ENCODE measurements around the gene CENPT. TPM values are rescaled to one million over a fixed set of nuclear protein-coding genes. Genes with fewer than 3 reads are reported as not detected.
"Not testable (repeated sequence)": the region's sequence is repeated elsewhere in the genome, so short reads cannot be mapped to it uniquely, and the experiment has no call there.

CENPT gene
- polyA plus RNA-seq, 3 donors: 37.3 to 44.4 (median 40.6) TPM

DNA sequence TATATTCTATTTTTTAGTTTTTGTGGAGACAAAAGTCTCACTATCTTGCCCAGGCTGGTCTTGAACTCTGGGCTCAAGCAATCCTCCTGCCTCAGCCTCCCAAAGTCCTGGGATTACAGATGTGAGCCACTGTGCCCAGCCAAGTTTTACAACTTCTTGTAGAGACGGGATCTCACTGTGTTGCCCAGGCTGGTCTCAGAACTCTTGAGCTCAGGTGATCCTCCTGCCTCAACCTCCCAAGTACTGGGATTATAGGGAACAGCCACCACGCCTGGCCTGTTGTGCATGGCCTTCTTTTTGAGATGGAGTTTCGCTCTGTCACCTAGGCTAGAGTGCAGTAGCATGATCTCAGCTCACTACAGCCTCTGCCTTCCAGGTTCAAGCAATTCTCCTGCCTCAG is 6.2 kb upstream of the CENPT start:
- no peak for DNase-seq (ENCODE audit: low read depth in 3 of 3, low spot score in 2 of 3)

DNA sequence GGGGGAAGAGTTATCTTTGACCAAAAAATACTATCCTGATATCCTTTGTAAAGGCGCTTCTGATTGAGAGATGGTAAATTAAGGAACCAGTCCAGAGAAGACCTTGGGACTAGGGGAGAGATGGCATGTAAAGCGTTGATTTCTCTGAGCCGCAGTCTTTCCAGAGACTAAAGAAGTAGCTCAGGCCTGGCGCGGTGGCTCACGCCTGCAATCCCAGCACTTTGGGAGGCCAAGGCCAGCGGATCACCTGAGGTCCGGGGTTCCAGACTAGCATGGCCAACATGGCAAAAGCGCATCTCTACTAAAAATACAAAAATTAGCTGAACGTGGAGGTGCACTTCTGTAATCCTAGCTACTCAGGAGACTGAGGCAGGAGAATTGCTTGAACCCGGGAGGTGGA is 625 bp upstream of the CENPT start:
- no peak for DNase-seq (ENCODE audit: low read depth in 3 of 3, low spot score in 2 of 3)

DNA sequence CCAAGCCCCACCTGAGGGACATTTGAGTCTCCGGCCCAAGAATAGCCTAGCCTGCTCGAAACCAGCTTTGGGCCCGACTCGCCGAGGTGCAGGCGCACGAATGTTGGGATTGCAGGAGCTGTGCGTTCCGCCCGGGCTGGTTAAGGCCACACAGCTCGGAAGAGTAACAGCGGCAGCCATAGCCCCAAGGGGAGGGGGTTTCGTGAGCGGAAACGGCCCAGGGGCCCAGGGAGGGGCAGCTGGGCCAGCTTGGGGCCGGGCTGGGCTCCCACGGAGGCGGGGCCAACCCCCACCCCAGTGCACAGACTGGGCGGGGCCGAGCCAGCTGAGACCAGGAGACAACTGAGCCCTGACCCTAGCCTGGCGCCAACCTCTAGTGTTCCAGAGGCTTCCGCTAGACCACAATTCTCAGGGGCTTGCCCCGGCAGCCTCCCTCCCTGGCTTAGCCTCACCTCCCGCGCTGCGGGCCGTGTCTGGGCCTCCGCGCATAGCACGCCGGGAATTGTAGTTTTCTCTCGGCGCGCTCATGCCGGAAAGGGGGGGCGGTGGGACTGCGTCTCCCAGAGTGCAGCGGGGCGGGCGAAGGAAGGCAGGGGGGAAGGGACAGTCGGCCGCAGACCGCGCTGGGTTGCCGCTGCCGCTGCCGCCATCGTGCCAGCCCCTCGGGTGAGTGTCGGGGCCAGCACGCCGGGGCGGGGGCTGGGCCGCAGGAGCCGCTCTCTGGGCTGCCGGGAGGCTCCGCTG is 1.0 kb downstream of the CENPT start, which contains the start of gene NUTF2:
Gene NUTF2 (plus strand): TSS at position 614 of the 744 bp plus-strand sequence. CDS start 18,198 bp downstream, outside the sequence.
- peak; percentile 86 to 95 (median 93) for DNase-seq (ENCODE audit: low read depth in 3 of 3, low spot score in 2 of 3)

DNA sequence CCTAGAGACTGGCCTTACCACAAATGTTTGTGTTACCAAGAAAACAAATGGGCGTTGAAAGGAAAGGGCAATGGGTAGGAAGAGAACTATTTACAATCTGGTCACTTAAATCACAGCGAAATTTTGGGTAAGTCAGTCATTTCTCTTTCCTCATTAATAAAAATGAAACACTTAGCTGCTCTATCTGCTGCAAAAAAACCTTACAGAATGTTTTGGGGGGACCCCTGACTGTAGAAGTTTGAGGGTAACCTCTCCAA is 1.5 kb downstream of the CENPT start:
- DNase-seq (ENCODE audit: low read depth in 3 of 3, low spot score in 2 of 3): no peak

DNA sequence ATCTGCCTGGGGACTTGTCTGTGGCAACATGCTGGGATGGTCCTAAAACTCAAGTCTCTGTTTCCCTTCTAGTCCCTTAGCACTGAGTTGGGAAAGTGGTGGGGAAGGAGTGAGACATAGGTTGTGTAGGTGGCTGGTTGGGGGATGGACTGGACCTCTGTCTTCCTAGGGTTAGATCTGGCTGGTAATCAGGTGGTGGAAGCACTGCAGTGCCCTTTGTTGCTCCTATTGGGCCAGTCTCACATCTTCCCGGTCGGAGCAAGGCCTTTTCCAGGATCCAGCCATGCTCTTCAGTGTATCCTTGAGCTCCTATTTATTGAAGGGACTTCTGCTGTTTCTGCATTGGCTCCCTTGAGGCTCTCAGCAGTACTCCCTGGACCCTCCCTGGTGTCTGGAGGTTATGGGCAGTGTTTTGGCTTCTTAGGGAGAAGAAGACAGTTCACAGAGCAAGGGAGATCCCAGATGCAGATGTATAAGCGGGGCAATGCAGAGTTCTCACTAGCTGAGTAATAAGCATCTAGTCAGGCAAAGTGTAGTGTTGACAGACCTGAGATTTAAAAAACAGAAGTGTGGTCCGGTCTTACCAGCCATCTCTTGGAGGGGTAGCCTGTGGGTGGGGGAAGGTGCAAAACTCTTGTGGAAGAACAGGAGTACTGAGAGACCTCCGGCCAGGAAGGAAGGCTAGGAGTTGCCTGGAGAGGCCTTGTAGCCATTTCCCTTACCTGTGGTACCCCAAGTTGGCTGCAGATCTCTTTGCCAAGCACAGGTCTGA is 2.0 kb downstream of the CENPT start:
- no peak for DNase-seq (ENCODE audit: low read depth in 3 of 3, low spot score in 2 of 3)

DNA sequence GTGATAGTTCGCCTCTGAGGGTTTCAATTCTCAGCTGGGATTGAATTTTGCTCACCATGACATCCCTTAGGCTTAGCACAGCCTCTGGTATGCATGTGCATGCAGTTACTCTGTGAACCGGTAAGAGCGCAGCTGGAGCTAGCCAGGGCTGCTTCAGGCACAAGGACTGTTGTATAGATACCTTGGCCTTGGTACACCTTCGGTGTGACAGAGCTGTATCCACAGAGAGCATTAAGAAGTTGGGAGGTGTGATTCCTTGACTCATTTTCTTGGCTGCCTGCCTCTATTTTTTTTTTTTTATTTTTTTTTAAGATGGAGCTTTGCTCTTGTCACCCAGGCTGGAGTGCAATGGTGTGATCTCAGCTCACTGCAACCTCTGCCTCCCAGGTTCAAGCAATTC is 3.0 kb downstream of the CENPT start:
- DNase-seq (ENCODE audit: low read depth in 3 of 3, low spot score in 2 of 3): no peak

DNA sequence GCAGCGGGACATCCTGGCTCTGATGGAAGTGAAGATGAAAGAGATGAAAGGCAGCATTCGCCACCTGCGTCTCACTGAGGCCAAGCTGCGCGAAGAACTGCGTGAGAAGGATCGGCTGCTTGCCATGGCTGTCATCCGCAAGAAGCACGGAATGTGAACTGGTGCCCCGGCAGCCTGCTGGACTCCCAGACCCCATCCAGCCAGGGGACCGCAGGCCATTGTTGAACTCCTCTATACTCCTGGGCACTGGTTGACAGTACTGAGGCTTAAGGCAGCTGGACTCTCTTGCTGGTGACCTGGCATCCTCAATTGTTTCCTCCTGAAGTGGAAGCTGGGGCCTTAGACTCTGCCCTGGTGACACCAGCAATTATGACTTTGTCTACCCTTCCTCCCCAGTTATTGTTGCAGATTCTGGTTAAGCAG is 4.1 kb downstream of the CENPT start:
- DNase-seq (ENCODE audit: low read depth in 3 of 3, low spot score in 2 of 3): no peak

DNA sequence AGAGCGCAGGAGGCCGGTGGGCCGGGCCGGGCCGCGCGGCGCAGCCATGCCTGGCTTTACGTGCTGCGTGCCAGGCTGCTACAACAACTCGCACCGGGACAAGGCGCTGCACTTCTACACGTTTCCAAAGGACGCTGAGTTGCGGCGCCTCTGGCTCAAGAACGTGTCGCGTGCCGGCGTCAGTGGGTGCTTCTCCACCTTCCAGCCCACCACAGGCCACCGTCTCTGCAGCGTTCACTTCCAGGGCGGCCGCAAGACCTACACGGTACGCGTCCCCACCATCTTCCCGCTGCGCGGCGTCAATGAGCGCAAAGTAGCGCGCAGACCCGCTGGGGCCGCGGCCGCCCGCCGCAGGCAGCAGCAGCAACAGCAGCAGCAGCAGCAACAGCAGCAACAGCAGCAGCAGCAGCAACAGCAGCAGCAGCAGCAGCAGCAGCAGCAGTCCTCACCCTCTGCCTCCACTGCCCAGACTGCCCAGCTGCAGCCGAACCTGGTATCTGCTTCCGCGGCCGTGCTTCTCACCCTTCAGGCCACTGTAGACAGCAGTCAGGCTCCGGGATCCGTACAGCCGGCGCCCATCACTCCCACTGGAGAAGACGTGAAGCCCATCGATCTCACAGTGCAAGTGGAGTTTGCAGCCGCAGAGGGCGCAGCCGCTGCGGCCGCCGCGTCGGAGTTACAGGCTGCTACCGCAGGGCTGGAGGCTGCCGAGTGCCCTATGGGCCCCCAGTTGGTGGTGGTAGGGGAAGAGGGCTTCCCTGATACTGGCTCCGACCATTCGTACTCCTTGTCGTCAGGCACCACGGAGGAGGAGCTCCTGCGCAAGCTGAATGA is 4.8 kb downstream of the CENPT start:
- DNase-seq (ENCODE audit: low read depth in 3 of 3, low spot score in 2 of 3): no peak

DNA sequence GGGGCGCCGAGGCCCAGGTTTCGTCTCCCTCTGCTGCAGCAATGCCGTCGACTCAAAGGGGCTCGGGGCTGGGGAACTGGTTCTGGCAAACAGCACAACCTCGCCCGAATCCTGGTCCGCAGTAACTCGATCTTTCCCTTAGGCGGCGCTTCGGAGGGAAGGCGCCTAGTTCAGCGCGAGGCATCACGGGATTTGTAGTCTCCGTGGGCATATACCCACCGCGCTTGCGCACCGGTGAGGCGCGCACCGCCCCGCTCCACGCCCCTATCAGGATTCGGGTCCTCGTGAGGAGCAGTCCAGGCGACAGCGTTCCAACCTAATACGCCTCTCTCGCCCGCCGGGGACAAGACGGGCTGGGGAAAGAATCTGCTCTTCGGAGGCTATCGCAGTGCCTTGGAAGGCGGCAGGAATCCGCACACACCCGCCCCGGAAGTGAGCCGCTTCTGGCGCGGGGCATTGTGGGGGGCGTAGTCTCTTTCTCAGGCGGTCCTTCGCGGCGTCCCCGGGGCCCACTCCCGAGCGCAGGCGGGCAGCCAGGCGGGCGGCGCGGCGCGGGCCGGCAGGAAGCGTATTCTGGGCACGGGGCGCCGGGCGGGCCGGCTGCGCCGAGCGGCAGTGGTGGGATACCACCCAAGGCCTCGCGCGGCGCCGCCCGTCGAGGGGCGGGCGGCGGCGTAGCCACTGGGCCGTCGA is 5.5 kb downstream of the CENPT start, which contains the start of gene THAP11:
Gene THAP11 (plus strand): TSS at position 505 of the 693 bp plus-strand sequence. CDS start 235 bp downstream, outside the sequence.
- DNase-seq (ENCODE audit: low read depth in 3 of 3, low spot score in 2 of 3): peak; percentile 90 to 93 (median 92)

DNA sequence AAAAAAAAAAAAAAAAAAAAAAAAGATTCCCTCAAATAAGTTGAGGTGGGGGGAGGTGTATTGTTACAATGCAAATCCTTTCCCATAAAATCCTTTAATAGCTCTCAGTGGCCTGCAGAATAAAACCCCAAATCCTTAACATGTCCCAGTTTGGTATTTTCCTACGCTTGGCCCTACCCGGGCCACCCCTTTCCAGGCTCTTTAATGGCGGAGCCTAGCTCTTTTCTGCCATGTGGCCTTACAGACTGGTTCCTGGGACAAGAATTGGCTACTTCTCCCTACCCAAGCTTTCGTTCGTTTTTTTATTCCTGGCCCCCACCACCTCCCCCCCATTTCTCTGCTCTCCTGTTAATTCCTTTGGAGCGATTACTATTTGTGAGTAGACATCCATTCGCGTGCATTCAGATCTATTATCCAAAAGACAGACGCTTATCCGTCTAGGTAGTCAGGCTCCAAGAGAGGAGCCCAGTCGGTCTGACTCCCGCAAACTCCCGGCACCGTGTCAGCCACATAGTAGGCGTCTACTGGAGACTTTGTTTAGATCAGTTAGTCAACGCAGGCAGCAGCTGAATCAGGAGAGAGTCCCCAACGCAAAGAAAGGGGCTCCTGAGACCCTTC is 6.2 kb downstream of the CENPT start:
- DNase-seq (ENCODE audit: low read depth in 3 of 3, low spot score in 2 of 3): no peak

DNA sequence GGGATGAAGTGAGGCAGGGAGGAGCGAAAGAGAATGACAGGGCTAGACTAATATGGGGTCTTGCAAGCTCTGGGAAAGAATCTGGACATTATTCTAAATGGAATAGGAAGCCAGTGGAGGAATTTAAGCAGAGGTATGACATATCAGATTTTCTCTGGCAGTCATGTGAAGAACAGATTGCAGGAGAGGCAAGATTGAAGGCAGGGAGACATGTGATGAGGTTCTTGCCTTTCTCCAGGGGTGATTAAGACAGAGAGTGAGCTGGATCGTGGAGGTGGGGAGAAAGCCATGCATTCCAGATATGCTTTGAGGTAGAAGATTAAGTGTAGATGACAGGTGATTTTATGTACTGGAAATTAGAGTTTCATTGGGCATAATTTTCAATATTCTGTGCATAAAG is 9.7 kb downstream of the CENPT start:
- DNase-seq (ENCODE audit: low read depth in 3 of 3, low spot score in 2 of 3): no peak

DNA sequence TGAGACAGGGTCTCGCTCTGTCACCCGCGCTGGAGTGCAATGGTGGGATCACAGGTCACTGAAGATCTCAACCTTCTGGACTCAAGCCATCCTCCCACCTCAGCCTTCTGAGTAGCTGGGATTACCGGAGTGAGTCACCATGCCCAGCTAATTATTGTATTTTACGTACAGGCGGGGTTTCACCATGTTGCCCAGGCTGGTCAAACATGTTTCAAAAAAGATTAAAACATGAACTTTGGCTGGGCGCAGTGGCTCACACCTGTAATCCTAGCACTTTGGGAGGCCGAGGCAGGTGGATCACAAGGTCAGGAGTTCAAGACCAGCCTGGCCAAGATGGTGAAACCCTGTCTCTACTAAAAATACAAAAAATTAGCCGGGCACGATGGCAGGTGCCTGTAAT is 10.3 kb downstream of the CENPT start:
- not testable (repeated sequence) for DNase-seq (ENCODE audit: low read depth in 3 of 3, low spot score in 2 of 3)

DNA sequence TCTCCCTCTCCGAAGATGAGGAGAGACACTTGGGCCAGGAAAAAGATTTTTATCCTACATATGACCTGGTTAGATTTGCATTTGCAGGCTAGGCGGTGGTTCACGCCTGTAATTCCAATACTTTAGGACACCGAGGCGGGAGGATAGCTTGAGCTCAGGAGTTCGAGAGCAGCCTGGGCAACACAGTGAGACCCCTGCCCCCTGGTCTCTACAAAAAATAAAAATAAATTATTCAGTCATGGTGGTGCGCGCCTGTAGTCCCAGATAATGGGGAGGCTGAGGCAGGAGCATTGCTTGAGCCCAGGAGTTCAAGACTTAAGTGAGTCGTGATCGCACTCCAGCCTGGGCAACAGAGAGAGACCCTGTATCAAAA is 13.3 kb downstream of the CENPT start:
- no peak for DNase-seq (ENCODE audit: low read depth in 3 of 3, low spot score in 2 of 3)

DNA sequence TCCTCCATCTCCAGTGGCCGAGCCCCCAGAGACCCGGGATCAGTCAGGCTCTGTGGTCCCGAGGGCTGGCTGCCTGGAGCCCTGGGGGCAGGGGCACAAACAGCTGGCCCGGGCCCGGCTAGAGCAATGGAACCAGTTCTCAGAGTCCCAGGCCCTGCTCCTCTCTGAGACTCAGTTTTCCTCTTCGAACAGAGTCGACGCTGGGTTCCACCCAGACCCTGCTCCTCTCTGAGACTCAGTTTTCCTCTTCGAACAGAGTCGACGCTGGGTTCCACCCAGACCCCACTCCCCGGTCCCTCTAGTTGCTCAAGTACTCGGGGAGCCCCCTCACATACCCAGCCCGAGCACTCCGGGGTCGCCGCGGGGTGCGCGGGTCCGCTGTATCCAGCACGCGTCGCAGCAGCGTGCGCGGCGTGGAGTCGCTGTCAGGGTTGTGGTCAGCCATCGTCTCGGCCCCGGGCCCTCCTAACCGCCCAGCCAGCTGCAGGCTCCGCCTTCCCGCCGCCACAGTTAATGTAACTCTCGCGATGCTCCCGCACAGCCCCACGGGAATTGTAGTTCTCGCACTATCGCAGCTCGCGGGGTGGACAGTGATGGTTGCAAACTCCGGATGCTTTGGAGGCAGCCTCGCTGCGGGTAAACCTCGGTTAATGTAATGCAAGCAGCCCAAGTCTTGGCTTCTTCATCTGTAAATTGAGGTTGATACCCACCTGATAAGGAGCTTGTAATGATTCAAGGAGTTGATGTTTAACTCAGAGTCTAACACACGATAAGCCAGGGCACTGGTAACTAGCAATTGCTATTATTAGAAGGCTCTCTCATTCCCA is 13.9 kb downstream of the CENPT start:
- DNase-seq (ENCODE audit: low read depth in 3 of 3, low spot score in 2 of 3): peak in 2 of 3 donors; percentile 85 to 88

DNA sequence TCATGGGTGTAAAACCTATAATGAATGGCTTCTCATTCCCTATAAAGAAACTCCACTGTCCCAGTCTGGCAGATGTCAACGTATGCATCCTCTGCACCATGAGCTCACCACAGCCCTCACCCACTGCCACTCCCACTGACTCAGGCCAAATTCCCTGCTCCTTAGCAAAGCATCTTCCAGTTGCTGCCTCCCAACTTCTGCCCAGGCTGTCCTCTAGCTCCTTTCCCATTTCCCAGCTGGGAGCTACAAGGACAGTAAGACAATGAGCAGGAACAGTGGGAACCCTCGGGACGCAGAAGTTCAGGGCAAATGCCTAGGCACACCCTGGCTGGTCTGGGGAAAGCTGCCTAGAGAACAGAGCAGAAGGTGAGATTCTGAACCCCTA is 14.5 kb downstream of the CENPT start:
- DNase-seq (ENCODE audit: low read depth in 3 of 3, low spot score in 2 of 3): no peak

DNA sequence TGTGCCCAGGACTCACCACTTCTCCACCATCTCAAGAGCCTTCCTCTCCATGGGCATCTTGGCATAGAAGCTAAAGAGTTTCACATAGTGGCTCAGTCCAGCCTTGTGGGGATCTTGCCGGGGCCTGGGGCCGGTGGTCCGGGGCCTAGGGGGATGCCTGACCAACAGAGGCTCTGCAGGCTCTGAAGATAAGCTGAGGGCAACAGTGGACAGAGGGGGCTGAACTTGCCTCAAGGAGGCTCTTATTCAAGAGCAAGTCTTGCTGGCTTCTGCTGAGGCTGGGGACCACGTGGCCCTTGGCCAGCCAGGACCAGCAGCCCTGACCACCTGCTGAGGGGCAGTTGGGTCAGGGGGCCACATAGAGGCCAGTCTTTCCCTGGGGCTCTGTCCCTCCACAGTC is 18.8 kb downstream of the CENPT start:
- DNase-seq (ENCODE audit: low read depth in 3 of 3, low spot score in 2 of 3): no peak

DNA sequence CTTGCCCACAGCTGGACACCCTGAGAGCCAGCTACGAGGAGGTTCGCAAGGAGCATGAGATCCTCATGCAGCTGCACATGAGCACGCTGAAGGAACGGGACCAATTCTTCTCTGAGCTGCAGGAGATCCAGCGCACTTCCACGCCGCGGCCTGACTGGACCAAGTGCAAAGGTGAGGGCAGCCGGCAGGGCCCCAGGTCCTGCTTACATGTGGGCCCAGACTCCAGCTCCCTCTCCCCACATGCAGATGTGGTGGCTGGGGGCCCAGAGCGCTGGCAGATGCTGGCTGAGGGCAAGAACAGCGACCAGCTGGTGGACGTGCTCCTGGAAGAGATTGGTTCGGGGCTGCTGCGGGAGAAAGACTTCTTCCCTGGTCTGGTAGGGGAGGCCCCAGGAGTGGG is 21.6 kb downstream of the CENPT start:
- no peak for DNase-seq (ENCODE audit: low read depth in 3 of 3, low spot score in 2 of 3)

DNA sequence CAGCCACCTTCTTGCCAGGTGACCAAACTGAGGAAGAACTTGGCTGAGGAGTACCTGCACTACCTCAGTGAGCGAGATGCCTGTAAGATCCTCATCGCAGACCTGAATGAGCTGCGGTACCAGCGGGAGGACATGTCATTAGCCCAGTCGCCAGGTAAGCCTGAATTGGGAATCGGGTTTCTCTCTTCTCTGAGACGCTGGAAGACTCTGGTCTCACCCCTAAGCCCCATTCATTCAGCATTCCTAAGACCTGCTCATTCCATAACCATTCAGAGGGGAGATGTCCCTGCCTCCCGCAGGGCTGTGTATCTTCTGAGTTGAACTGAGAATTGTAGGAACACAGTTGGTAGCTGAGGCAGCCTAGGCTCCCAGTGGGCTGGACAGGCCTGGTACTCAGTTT is 22.4 kb downstream of the CENPT start:
- no peak for DNase-seq (ENCODE audit: low read depth in 3 of 3, low spot score in 2 of 3)

DNA sequence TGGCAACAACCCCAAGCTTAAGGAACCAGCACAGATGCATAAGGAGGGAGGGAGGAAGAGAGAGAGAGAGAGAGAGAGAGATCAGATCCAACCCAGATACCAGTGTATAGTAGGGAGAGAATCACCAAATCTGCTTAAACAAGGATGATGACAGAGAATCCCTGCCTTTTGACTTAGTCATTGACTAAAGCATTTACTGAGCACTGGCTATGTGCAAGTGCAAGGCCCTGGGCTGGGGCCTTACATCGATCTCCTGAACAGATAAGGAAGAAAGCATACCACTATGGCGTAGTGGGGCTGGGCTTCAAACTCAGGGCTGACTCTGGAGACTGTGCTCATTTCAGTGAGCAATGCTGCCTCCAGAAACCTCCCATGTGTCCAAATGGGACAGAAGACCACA is 25.0 kb downstream of the CENPT start:
- no peak for DNase-seq (ENCODE audit: low read depth in 3 of 3, low spot score in 2 of 3)
